Activated naive CD4-positive, alpha-beta T cell treated with Interleukin-2 at 50 U/mL for 16 hours (primary cell): ENCODE data around the gene LCE1A.

Experiments used
- DNase-seq: peaks from one replicate; pipeline ENCODE4 v3.0.0-alpha.2; 2020

Gene LCE1A

DNA sequence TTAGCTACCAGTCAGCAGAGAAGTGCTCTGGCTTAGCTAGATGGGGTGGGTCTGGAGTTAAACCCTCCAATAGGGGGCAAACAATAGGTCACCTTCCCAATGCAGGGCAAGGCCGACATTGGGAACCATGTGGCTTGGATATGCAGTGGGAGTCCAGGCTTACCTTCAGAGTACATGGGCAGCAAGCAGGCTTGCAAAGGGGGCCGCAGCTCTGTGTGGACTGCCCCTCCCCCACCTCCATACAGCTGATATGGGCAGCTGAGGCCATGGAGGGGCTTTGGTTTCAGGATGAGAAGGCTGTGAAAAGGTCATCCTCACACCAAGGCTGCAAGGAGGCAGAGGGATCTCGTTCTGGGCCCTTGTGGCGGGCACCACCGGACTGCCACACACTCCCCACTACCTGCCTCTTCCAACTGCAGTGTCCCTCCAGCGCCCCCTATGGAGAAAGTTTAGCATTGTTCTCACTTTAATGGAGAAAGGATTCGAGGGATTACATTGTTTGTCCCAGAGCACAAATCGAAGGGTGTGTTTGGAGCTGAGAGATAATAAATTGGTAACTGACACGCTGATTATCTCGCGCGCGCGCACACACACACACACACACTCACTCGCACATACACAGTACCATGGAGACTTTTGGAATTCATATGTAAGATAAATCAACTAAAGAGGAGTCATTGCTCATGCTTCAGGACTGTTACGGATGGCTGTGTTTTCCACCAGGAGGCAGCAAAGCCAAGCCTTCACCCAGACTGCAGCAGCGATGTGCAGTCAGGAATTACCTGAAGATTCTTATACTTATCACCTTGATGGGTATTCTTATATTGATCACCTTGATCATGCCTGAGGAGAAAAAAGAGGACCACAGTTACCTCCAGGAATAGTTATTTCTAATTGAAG, 43.8 kb downstream of the LCE1A start:
- DNase-seq: no peak

DNA sequence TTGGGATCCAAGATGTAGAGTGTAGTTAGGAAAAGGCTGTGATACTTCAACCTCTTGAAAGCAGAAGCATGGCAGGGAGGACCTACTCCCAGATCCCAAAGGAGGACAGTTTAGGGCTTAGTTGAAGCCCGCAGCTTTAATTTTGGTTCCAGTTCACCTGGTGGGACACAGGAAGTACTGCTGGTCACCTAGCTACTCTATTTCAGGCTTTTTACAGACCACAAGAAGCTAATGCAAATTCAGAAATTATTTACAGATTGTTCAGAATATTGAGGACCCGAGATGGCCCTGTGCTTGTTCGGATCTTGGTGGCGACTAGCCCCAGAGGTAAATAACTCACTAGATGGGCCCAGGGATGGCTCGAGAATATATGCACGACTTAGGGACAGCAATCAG, 44.5 kb downstream of the LCE1A start:
- DNase-seq: no peak

DNA sequence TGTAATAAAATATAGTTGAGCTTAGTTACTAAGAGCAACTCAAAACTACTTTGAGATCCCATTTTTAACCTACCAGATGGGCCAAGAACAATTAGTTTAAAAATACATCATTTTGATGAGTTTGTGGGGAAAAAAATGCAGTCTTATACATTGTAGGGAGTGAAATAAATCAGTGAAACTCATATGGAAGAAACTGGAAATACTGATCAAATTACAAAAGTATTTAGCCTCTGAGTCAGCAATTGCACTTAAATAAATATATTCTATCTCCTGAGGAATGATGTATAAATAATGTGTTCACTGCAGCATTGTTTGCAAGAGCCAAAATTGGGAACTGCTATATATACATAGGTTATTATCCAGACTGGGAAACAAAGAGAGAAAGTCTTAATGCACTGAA, 46.2 kb downstream of the LCE1A start:
- no peak for DNase-seq

DNA sequence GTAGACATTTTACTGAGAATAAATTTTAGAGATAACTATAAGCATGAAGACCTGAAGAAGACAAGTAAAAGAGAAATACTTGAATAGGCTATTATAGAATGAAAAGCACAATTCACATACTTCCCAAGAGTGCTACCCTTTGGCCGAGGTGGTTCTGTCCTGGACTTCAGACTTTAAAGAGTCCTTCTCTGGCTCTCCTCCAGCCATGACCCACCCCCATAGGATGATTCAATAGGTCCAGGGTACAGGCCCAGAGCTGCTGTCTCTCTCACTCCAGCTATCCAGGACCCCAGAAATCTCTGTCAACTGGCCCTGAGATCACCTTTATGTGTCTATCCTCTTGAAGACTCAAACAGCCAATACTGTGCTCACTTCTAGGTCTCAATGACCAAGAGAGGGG, 49.6 kb downstream of the LCE1A start:
- DNase-seq: no peak
